K562 (cell line): ENCODE measurements around the gene MAPKAPK3. TPM values are rescaled to one million over a fixed set of nuclear protein-coding genes. Genes with fewer than 3 reads are reported as not detected.

ENCODE experiments used
- ATAC-seq: fragments of 200-7000 bp; cut with Tn5 transposase; 3 replicates; pipeline ENCODE4 v1.9.1; 2020; ENCODE audit warnings: moderate library complexity
- BruUV-seq: library from RNA; stranded (reverse); fragments of 400-500 nt; replicated peaks from 2 replicates; lab custom pipeline; 2021; lab: Mats Ljungman, UMichigan
- CTCF ChIA-PET: fragments of 300-600 bp; formaldehyde crosslinking; extraction: SDS; loops from one replicate; lab custom pipeline; 2021; ENCODE audit warnings: low intra/inter-chr PET ratio; lab: Yijun Ruan, JAX
- POLR2A ChIA-PET: fragments of 300-600, 350-650 bp; sonication (Branson Sonifier 250); formaldehyde crosslinking; extraction: SDS; loops from one replicate; lab custom pipeline; 2021; ENCODE audit warnings: antibody characterized with exemption, inconsistent platforms; lab: Yijun Ruan, JAX
- DNase-seq, 4 experiments: peaks; one replicate each; pipeline versions ENCODE4 v3.0.0 to v3.0.0-alpha.2; 2011 to 2018; ENCODE audit warnings: low spot score in 3 of 4, mixed read lengths in 3 of 4; ENCODE audit errors: extremely low read depth in 1 of 4
- FAIRE-seq: peaks from 2 replicates; lab custom pipeline; 2011; peaks lifted over from hg19 to GRCh38; lab: Jason Lieb, UNC
- H2AFZ ChIP-seq: 2 replicates; pipeline ENCODE4 v1.6.0; 2011; ENCODE audit warnings: low read depth, low read length, control low read depth, inconsistent platforms
- H3K27ac ChIP-seq: fragments of 200-600 bp; 3 replicates; pipeline ENCODE4 v1.8.0; 2011; ENCODE audit warnings: low read depth, mild to moderate bottlenecking, control low read depth, inconsistent platforms, low read length, moderate library complexity, mixed read lengths; ENCODE audit errors: extremely low read depth
- H3K27me3 ChIP-seq, 2 experiments: fragments of 300-600 bp in 1 of 2; 2 replicates in 1 of 2; 3 replicates in 1 of 2; pipeline versions ENCODE4 v1.6.0 to v1.8.0; 2011; ENCODE audit warnings: inconsistent platforms in 2 of 2, low read length in 2 of 2, mild to moderate bottlenecking in 1 of 2, mixed read lengths in 1 of 2, moderate library complexity in 1 of 2; ENCODE audit not compliant: control insufficient read depth in 2 of 2, insufficient read depth in 2 of 2
- H3K36me3 ChIP-seq: fragments of 300-600 bp; 3 replicates; pipeline ENCODE4 v1.8.0; 2011; ENCODE audit warnings: mild to moderate bottlenecking, low read length, inconsistent platforms; ENCODE audit not compliant: control insufficient read depth, insufficient read depth
- H3K4me1 ChIP-seq, 2 experiments: fragments of 200-600 bp in 1 of 2; replicated peaks in 1 of 2; 2 replicates in 1 of 2; 3 replicates in 1 of 2; pipeline versions ENCODE4 v1.5.1 to v1.8.0; 2011; ENCODE audit warnings: inconsistent platforms in 2 of 2, low read length in 2 of 2, mild to moderate bottlenecking in 1 of 2, mixed read lengths in 1 of 2, moderate library complexity in 1 of 2; ENCODE audit not compliant: control insufficient read depth in 2 of 2, insufficient read depth in 2 of 2
- H3K4me2 ChIP-seq: 2 replicates; pipeline ENCODE4 v1.6.1; 2011; ENCODE audit warnings: low read length, control low read depth, inconsistent platforms, mixed read lengths; ENCODE audit not compliant: insufficient read depth
- H3K4me3 ChIP-seq: fragments of 200-600 bp; sonication (generic), shearing (Covaris generic); 2 replicates; pipeline ENCODE4 v1.5.1; 2016; ENCODE audit warnings: control low read depth, inconsistent platforms
- H3K79me2 ChIP-seq: fragments of 200-600 bp; 3 replicates; pipeline ENCODE4 v1.8.0; 2011; ENCODE audit warnings: low read length, inconsistent platforms; ENCODE audit not compliant: control insufficient read depth, insufficient read depth
- H3K9ac ChIP-seq, 2 experiments: 2 replicates each; pipeline versions ENCODE4 v1.6.0 to v1.6.1; 2011; ENCODE audit warnings: low read depth in 2 of 2, low read length in 2 of 2, control low read depth in 1 of 2, inconsistent platforms in 1 of 2, mild to moderate bottlenecking in 1 of 2, mixed read lengths in 1 of 2; ENCODE audit not compliant: insufficient read depth in 1 of 2
- H3K9me1 ChIP-seq: one replicate; pipeline ENCODE4 v1.6.0; 2011; ENCODE audit warnings: inconsistent platforms, mild to moderate bottlenecking, low read length, moderate library complexity; ENCODE audit not compliant: control insufficient read depth, insufficient read depth
- H3K9me3 ChIP-seq: replicated peaks from 2 replicates; pipeline ENCODE4 v1.5.1; 2011; ENCODE audit warnings: low read depth, low read length, inconsistent platforms; ENCODE audit not compliant: control insufficient read depth, insufficient read depth
- H4K20me1 ChIP-seq: replicated peaks from 2 replicates; pipeline ENCODE4 v1.6.1; 2011; ENCODE audit warnings: low read length, inconsistent platforms, mixed read lengths; ENCODE audit not compliant: control insufficient read depth, insufficient read depth
- ARID4B ChIP-seq: sonication (generic); formaldehyde crosslinking; IDR thresholded peaks from 2 replicates; pipeline ENCODE4 v1.8.0; 2022; ENCODE audit warnings: mild to moderate bottlenecking, missing genetic modification reagents
- CHD2 ChIP-seq: IDR thresholded peaks from 2 replicates; pipeline ENCODE4 v1.6.1; 2011; ENCODE audit warnings: low read depth, low read length
- RBM25 ChIP-seq: fragments of 200-400 bp; formaldehyde crosslinking; IDR thresholded peaks from 2 replicates; pipeline ENCODE4 v1.6.1; 2018; ENCODE audit warnings: low read length, low read depth, moderate library complexity; ENCODE audit not compliant: severe bottlenecking
- ZNF445 ChIP-seq: fragments of 250-450 bp; sonication (Bioruptor Pico); IDR thresholded peaks from 2 replicates; pipeline ENCODE4 v1.4.0; 2020; ENCODE audit warnings: low read depth, mild to moderate bottlenecking, moderate library complexity
- WGBS: fragments of 100-300 bp; shearing (Covaris generic); methylation state at CpG from one replicate; pipeline ENCODE4 v1.1.6; 2016; ENCODE audit warnings: low coverage, mixed read lengths; ENCODE audit not compliant: insufficient coverage; ENCODE audit errors: missing lambda C conversion rate; 5-methylcytosine and 5-hydroxymethylcytosine counted together
- in situ Hi-C: fragments of 300-500 bp; cut with MboI; formaldehyde crosslinking; loops from 4 replicates; pipeline ENCODE4 v1.15.0; 2018; ENCODE audit warnings: inconsistent platforms, mixed read lengths
- intact Hi-C: fragments of 100-400 bp; cut with micrococcal nuclease; formaldehyde crosslinking; loops from 2 replicates; pipeline ENCODE4 v1.14.2; 2022
- polyA plus RNA-seq, 8 experiments: library from polyadenylated mRNA; depleted of rRNA in 4 of 8; stranded (reverse) in 5 of 8; unstranded in 3 of 8; fragments of >200 nt; fragmentation: Nextera tagmentation in 2 of 8; fragmentation: Illumina TruSeq in 1 of 8; extraction: Ambion mirVana in 2 of 8; extraction: Trizol in 1 of 8; gene quantifications; 2 replicates each; pipeline versions ENCODE4 v1.2.1 to v1.2.3, GENCODE V29; 2011 to 2014; ENCODE audit warnings: inconsistent platforms in 1 of 8, missing spikeins in 1 of 8
- total RNA-seq, 7 experiments: library from RNA; depleted of rRNA in 6 of 7; stranded (reverse); fragments of >200 nt in 6 of 7; fragmentation: Illumina TruSeq in 2 of 7; extraction: Trizol in 2 of 7; gene quantifications; 2 replicates each; pipeline versions ENCODE4 v1.2.1 to v1.2.3, GENCODE V29; 2011 to 2021; ENCODE audit warnings: low replicate concordance in 1 of 7
- TF ChIP-seq, protein P1 (sequence below): fragments of 450-650 bp; formaldehyde crosslinking; IDR thresholded peaks from 2 replicates; pipeline ENCODE4 v1.4.0; 2022; ENCODE audit warnings: missing genetic modification characterization

MAPKAPK3 gene
- total and polyA plus RNA-seq, 9 of the 15 experiments (the other 6 are each of a cell fraction or from before 2014, with no cell fraction given) = 8.0 to 56.4 (median 41.2) TPM

DNA sequence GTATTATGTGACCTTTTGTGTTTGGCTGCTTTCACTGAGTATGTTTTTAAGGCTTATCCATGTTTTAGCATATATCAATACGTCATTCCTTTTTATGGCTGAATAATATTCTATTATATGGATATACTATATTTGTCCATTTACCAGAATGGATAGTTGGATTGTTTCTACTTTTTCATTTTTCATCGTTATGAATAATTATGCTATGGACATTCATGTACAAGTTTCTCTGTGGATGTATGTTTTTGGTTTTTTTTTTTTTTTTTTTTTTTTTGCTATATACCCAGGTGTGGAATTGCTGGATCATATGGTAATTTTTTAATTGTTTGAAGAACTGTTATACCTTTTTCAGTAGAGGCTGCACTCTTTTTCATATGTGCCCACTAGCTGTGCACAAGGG is 81.3 kb downstream of the MAPKAPK3 start:
- 0% methylated on average over 2 of the region's 2 CpGs for WGBS
- Histone ChIP-seq H3K4me1 (no peaks in the 10 kb centered on the region), H3K4me3 (no peak overlapping the region), H3K27me3 (no peaks in the 10 kb centered on the region), H3K79me2 (no peaks in the 10 kb centered on the region), H3K27ac (no peak overlapping the region), H3K4me2 (no peak overlapping the region), H3K9ac (no peak overlapping the region), H2AFZ (no peak overlapping the region), H3K36me3 (no peaks in the 10 kb centered on the region), H3K9me1 (no peaks in the 10 kb centered on the region), H4K20me1 (no peaks in the 10 kb centered on the region), H3K9me3 (no peaks in the 10 kb centered on the region)
- intact Hi-C loops (no loop called here), in situ Hi-C loops (no loop called here)
- no peak for DNase-seq
- ATAC-seq = no peak
- BruUV-seq = no TSS peak
- FAIRE-seq = no peak
- ChIA-PET POLR2A (no interaction called here), CTCF (no interaction called here)
- TF ChIP-seq CHD2 (no peak), RBM25 (no peak), ARID4B (no peak), ZNF445 (CRISPR knock-in tag) (no peak)
- TF ChIP-seq, protein P1, sequence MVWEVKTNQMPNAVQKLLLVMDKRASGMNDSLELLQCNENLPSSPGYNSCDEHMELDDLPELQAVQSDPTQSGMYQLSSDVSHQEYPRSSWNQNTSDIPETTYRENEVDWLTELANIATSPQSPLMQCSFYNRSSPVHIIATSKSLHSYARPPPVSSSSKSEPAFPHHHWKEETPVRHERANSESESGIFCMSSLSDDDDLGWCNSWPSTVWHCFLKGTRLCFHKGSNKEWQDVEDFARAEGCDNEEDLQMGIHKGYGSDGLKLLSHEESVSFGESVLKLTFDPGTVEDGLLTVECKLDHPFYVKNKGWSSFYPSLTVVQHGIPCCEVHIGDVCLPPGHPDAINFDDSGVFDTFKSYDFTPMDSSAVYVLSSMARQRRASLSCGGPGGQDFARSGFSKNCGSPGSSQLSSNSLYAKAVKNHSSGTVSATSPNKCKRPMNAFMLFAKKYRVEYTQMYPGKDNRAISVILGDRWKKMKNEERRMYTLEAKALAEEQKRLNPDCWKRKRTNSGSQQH = no peak
